ENCODE measurements around the gene VMP1. TPM values are rescaled to one million over a fixed set of nuclear protein-coding genes. Genes with fewer than 3 reads are reported as not detected.
"Not testable (repeated sequence)": the region's sequence is repeated elsewhere in the genome, so short reads cannot be mapped to it uniquely, and the experiment has no call there.

VMP1 gene
- polyA plus RNA-seq, 1 experiment = 105 TPM

DNA sequence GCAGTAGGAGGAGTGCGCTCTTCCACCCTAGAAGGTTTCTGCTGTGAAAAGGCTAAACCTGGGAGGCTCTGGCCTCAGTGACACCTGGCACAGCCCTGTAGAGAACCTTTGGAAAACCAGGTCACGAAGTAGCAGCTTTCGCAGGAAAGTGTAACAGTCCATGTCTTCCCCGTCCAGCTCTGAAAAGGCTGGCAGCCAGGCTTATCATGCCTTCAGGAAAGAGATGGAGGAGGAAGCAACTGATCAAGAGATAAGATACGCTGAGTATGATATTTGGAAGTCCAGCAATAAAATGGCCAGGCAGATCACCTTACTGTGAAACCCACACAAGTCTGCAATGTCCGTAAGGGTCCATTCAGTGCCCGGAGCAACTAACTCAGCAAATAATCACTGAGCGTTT is 163.0 kb downstream of the VMP1 start:
- Histone ChIP-seq H3K4me3 (ENCODE audit: low read depth, low read length) (no peak overlapping the region), H3K27me3 (ENCODE audit: control insufficient read depth, insufficient read depth, low read length) (no peaks in the 10 kb centered on the region), H3K36me3 (ENCODE audit: control insufficient read depth, insufficient read depth, low read length) (no peaks in the 10 kb centered on the region)
- CTCF ChIA-PET = interaction anchor here (0.9 to 3.0 kb wide), 3 partner anchors 12 to 121 kb away, joined by 3 to 17 read pairs (median 3); no protein-coding TSS in a partner anchor
- no peak for DNase-seq (ENCODE audit: low read depth)
- POLR2A ChIA-PET = no interaction called here
- TF ChIP-seq, protein P1, sequence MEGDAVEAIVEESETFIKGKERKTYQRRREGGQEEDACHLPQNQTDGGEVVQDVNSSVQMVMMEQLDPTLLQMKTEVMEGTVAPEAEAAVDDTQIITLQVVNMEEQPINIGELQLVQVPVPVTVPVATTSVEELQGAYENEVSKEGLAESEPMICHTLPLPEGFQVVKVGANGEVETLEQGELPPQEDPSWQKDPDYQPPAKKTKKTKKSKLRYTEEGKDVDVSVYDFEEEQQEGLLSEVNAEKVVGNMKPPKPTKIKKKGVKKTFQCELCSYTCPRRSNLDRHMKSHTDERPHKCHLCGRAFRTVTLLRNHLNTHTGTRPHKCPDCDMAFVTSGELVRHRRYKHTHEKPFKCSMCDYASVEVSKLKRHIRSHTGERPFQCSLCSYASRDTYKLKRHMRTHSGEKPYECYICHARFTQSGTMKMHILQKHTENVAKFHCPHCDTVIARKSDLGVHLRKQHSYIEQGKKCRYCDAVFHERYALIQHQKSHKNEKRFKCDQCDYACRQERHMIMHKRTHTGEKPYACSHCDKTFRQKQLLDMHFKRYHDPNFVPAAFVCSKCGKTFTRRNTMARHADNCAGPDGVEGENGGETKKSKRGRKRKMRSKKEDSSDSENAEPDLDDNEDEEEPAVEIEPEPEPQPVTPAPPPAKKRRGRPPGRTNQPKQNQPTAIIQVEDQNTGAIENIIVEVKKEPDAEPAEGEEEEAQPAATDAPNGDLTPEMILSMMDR (IDR thresholded peaks at IDR 0.05; ENCODE audit: insufficient read depth, low read depth, low read length) = no peak

GRCh38 chr17:59872351-59872750 is 164.9 kb downstream of the VMP1 start:
- Histone ChIP-seq H3K36me3 (ENCODE audit: control insufficient read depth, insufficient read depth, low read length) (no peaks in the 10 kb centered on the region), H3K27me3 (ENCODE audit: control insufficient read depth, insufficient read depth, low read length) (no peaks in the 10 kb centered on the region), H3K4me3 (ENCODE audit: low read depth, low read length) (no peak overlapping the region)
- TF ChIP-seq, protein P1 (IDR thresholded peaks at IDR 0.05; ENCODE audit: insufficient read depth, low read depth, low read length) = no peak
- POLR2A ChIA-PET = no interaction called here
- DNase-seq (ENCODE audit: low read depth) = no peak
- CTCF ChIA-PET = interaction anchor here (2.0 to 3.0 kb wide), 2 partner anchors 13 to 164 kb away, joined by 4 to 17 read pairs; no protein-coding TSS in a partner anchor

DNA sequence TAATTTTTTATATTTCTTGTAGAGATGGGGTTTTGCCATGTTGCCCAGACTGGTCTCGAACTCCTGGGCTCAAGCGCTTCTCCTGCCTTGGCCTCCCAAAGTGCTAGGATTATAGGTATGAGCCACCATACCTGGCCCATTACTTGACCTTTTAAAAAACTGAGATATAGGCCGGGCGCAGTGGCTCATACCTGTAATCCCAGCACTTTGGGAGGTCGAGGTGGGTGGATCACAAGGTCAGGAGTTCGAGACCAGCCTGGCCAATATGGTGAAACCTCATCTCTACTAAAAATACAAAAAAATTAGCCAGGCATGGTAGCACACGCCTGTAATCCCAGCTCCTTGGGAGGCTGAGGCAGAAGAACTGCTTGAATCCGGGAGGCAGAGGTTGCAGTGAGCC is 166.0 kb downstream of the VMP1 start:
- H3K4me3 ChIP-seq (ENCODE audit: low read depth, low read length); H3K36me3 ChIP-seq (ENCODE audit: control insufficient read depth, insufficient read depth, low read length); DNase-seq (ENCODE audit: low read depth); POLR2A ChIA-PET; H3K27me3 ChIP-seq (ENCODE audit: control insufficient read depth, insufficient read depth, low read length): not testable (repeated sequence)
- CTCF ChIA-PET = interaction anchor here (0.6 kb wide), 1 partner anchor 85 kb away, joined by 3 read pairs; no protein-coding TSS in a partner anchor

- Histone ChIP-seq H3K36me3 (ENCODE audit: control insufficient read depth, insufficient read depth, low read length) (no peaks in the 10 kb centered on the region), H3K4me3 (ENCODE audit: low read depth, low read length) (no peak overlapping the region), H3K27me3 (ENCODE audit: control insufficient read depth, insufficient read depth, low read length) (no peaks in the 10 kb centered on the region)
- DNase-seq (ENCODE audit: low read depth) = no peak
- ChIA-PET POLR2A (no interaction called here), CTCF (interaction anchor here (0.6 to 2.4 kb wide), 3 partner anchors 15 to 127 kb away, joined by 3 to 7 read pairs (median 3); no protein-coding TSS in a partner anchor)
- TF ChIP-seq, protein P1 (IDR thresholded peaks at IDR 0.05; ENCODE audit: insufficient read depth, low read depth, low read length) = no peak
These were observed 166.9 kb downstream of the VMP1 start for GRCh38 chr17:59874376-59874775.

DNA sequence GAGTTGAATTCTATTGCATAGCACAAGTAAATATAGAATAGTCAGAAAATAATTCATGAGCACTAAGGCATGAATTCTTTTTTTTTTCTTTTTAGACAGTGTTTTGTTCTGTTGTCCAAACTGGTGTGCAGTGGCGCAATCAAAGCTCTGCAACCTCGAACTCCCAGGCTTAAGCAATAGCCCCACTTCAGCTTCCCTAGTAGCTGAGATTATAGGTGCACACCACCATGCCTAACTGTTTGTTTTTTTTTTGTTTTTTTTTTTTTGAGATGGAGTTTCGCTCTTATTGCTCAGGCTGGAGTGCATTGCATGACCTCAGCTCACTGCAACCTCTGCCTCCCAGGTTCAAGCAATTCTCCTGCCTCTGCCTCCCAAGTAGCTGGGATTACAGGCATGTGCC is 168.7 kb downstream of the VMP1 start:
- Histone ChIP-seq H3K36me3 (ENCODE audit: control insufficient read depth, insufficient read depth, low read length) (no peaks in the 10 kb centered on the region), H3K27me3 (ENCODE audit: control insufficient read depth, insufficient read depth, low read length) (no peaks in the 10 kb centered on the region), H3K4me3 (ENCODE audit: low read depth, low read length) (no peak overlapping the region)
- ChIA-PET CTCF (interaction anchor here (0.9 to 2.4 kb wide), 2 partner anchors 16 to 129 kb away, joined by 3 to 7 read pairs; no protein-coding TSS in a partner anchor), POLR2A (interaction anchor here (0.7 kb wide), 1 partner anchor 36 kb away, joined by 5 read pairs; no protein-coding TSS in a partner anchor)
- TF ChIP-seq, protein P1 (IDR thresholded peaks at IDR 0.05; ENCODE audit: insufficient read depth, low read depth, low read length) = no peak
- DNase-seq (ENCODE audit: low read depth) = no peak

DNA sequence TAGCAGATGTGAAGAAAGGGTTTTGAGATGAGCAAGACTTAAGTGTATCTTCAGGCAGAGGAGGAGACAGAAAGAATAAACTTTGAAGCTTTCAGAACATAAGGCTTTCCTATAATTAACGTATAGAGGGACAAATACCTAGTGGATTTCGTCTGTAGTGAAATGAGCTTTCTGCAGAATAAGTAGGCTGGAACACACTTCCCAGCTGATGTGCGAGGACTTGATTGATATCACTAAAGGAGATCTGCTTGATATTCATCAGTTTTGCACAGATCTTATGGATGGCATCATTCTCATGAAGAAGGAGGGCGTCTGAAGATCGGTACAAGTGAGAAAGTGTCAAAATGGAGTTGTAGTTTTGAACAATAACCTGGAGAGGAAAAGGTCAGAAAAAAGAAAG is 170.5 kb downstream of the VMP1 start:
- ChIA-PET CTCF (no interaction called here), POLR2A (no interaction called here)
- no peak for DNase-seq (ENCODE audit: low read depth)
- Histone ChIP-seq H3K36me3 (ENCODE audit: control insufficient read depth, insufficient read depth, low read length) (no peaks in the 10 kb centered on the region), H3K4me3 (ENCODE audit: low read depth, low read length) (no peak overlapping the region), H3K27me3 (ENCODE audit: control insufficient read depth, insufficient read depth, low read length) (no peaks in the 10 kb centered on the region)
- TF ChIP-seq, protein P1 (IDR thresholded peaks at IDR 0.05; ENCODE audit: insufficient read depth, low read depth, low read length) = no peak
